Endothelial cell (in vitro differentiated cells): ENCODE results near the gene EEPD1. TPM values are rescaled to one million over a fixed set of nuclear protein-coding genes. Genes with fewer than 3 reads are reported as not detected.
A peak's percentile ranks its signal among the peaks of the same experiment; 100 is the strongest.

Experiments used
- DNase-seq: peaks from one replicate; pipeline ENCODE4 v3.0.0; 2021; ENCODE audit warnings: low spot score
- H3K27ac Mint-ChIP-seq: one replicate; pipeline ENCODE4 v1.8.0; 2021; ENCODE audit warnings: mixed read lengths, inconsistent platforms; ENCODE audit not compliant: unreplicated experiment
- H3K27me3 Mint-ChIP-seq: one replicate; pipeline ENCODE4 v1.8.0; 2021; ENCODE audit warnings: mild to moderate bottlenecking, moderate library complexity, mixed read lengths, inconsistent platforms; ENCODE audit not compliant: unreplicated experiment
- H3K36me3 Mint-ChIP-seq: one replicate; pipeline ENCODE4 v1.8.0; 2021; ENCODE audit warnings: mild to moderate bottlenecking, low read depth, mixed read lengths, inconsistent platforms; ENCODE audit not compliant: unreplicated experiment
- H3K4me1 Mint-ChIP-seq: one replicate; pipeline ENCODE4 v1.8.0; 2021; ENCODE audit warnings: mild to moderate bottlenecking, mixed read lengths, inconsistent platforms; ENCODE audit not compliant: unreplicated experiment
- H3K4me3 Mint-ChIP-seq: one replicate; pipeline ENCODE4 v1.8.0; 2021; ENCODE audit warnings: mild to moderate bottlenecking, mixed read lengths, inconsistent platforms; ENCODE audit not compliant: unreplicated experiment
- H3K9me3 Mint-ChIP-seq: one replicate; pipeline ENCODE4 v1.8.0; 2021; ENCODE audit warnings: mixed read lengths, inconsistent platforms; ENCODE audit not compliant: unreplicated experiment
- total RNA-seq: library from RNA; stranded (reverse); fragmentation: NEBNext Ultra II Directional; extraction: Animal tissue kit (Norgen Biotek cat#: 25700); gene quantifications from one replicate; pipeline ENCODE4 v1.2.1, GENCODE V29; 2021; ENCODE audit not compliant: unreplicated experiment
- TF ChIP-seq, protein P1 (sequence below): fragments of 200-600 bp; sonication (generic); IDR thresholded peaks from one replicate; pipeline ENCODE4 v1.5.0; 2021; ENCODE audit warnings: antibody characterized with exemption; ENCODE audit not compliant: unreplicated experiment

EEPD1 gene
- total RNA-seq, 1 donor from 2014 or later: 12.6 TPM

DNA sequence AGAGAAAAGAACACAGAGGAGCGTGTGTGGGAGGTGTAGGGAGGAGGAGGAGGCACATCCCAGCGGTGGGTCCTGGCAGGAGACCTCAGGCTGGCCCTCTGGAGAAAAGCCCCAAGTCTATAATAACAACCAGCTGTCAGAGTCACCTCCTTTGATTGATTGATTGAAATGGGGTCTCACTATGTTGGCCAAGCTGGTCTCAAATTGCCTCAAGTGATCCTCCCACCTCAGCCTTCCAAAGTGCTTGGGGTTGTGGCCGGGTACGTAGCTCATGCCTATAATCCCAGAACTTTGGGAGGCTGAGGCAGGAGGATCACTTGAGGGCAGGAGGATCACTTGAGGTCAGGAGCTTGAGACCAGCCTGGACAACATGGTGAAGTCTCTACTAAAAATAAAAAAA lies 133.6 kb downstream of the EEPD1 start:
- DNase-seq: no peak
- peaks cover 10% of the 10 kb centered on the region for H3K27me3 Mint-ChIP-seq
- TF ChIP-seq, protein P1, sequence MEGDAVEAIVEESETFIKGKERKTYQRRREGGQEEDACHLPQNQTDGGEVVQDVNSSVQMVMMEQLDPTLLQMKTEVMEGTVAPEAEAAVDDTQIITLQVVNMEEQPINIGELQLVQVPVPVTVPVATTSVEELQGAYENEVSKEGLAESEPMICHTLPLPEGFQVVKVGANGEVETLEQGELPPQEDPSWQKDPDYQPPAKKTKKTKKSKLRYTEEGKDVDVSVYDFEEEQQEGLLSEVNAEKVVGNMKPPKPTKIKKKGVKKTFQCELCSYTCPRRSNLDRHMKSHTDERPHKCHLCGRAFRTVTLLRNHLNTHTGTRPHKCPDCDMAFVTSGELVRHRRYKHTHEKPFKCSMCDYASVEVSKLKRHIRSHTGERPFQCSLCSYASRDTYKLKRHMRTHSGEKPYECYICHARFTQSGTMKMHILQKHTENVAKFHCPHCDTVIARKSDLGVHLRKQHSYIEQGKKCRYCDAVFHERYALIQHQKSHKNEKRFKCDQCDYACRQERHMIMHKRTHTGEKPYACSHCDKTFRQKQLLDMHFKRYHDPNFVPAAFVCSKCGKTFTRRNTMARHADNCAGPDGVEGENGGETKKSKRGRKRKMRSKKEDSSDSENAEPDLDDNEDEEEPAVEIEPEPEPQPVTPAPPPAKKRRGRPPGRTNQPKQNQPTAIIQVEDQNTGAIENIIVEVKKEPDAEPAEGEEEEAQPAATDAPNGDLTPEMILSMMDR: no peak
- H3K36me3 Mint-ChIP-seq: peaks cover 9% of the 10 kb centered on the region
- H3K4me1 Mint-ChIP-seq: peaks cover 34% of the 10 kb centered on the region
- H3K9me3 Mint-ChIP-seq: no peaks in the 10 kb centered on the region
- no peak overlapping the region for H3K4me3 Mint-ChIP-seq
- H3K27ac Mint-ChIP-seq: peak overlapping the region; percentile 72

DNA sequence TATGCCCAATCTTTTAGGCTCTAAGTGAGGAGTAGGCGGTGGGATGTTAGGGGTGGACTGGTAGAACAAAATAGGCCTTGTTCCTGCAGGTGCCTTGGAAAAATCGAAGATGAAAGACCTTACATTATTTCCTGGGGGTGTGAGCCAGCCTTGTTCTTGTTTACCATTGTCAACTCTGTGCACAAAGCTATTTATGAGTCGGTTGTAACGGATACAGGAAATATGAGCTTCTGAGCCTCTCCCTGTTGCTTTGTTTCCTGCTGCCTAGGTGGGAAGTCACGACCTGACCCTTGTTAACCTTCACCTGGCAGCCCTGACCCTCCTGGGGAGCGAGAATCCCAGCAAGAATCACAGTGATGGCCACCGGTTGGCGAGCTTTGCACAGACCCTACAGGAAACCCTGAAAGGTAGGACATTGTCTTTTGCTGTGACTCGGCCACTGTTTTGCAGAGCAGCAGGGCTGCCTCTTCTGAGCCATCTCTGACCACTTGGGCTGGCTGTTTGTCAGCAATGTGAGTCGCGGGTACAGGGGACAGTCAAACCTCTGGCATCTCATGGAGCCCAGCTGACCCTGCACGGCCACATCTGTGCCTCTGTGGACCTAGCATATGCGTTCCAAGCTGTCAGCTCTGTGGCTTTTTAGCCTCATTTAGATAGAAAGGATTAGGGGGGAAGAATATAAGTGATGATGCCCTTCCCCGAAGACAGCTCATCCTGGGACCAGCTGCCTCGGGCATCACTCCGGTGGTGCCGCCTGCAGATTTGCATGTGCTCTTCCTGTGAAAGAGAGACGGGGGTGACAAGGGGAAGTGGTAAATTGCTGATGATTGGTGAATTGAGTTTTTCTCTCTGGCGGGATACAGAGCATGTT lies 134.6 kb downstream of the EEPD1 start:
- Mint-ChIP-seq H3K4me3 (no peak overlapping the region), H3K9me3 (no peaks in the 10 kb centered on the region), H3K27ac (peak overlapping the region; percentile 86), H3K27me3 (peaks cover 10% of the 10 kb centered on the region), H3K36me3 (peaks cover 9% of the 10 kb centered on the region), H3K4me1 (peaks cover 43% of the 10 kb centered on the region)
- DNase-seq: no peak
- TF ChIP-seq, protein P1: no peak

DNA sequence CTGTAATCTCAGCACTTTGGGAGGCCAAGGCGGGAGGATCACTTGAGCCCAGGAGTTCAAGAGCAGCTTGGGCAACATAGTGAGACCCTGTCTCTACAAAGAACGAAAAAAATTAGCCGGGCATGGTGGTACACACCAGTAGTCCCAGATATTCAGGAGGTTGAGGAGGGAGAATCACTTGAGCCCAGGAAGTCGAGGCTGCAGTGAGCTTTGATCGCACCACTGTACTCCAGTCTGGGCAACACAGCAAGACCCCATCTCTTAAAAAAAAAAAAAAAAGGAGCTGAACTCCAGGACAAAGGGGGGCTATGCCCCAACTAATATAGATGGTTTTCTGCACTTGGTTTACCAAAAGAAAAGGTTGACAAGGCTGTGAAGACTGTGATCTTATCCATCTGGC lies 135.4 kb downstream of the EEPD1 start:
- TF ChIP-seq, protein P1: no peak
- Mint-ChIP-seq H3K27ac (no peak overlapping the region), H3K36me3 (peaks cover 9% of the 10 kb centered on the region), H3K9me3 (no peaks in the 10 kb centered on the region), H3K27me3 (peaks cover 10% of the 10 kb centered on the region), H3K4me1 (peaks cover 42% of the 10 kb centered on the region), H3K4me3 (no peak overlapping the region)
- no peak for DNase-seq

DNA sequence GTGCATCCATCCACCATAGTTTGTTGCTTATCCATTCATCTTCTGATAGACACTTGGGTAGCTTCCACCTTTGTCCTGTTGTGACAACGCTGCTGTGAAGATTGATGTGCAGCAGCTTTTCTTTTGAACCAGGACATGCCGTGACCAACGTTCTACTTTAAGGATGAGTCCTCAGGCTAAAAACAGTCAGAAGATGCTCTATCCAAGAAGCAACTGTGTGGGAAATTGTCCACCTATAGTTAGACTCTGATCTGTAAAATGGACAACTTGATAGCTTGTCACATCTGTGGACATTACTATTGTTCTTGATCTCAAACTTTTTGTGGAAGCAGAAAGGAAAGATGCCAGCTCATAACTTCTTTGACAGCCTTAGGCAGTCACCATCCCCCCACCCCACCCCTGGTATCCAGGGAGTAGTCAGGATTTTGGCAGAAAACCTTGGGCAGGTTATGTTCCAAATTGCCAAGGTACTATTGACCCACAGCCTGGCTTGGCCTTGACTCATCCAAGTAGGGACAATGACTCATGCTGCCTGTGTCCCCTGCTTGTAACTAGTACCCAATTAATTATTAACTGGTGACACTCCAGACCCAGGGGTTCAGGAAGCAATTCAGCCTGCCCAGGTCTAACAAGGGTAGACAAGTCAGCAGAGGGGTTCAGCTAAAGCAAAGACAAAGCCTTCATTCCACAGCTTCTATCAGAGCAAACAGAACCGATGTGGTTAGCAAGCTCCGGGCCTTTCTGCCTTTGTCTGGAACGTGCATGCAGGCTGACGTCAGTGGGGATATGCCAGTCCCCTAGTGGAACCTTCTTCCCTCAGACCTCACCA lies 137.0 kb downstream of the EEPD1 start:
- no peak overlapping the region for H3K27ac Mint-ChIP-seq
- no peak for DNase-seq
- TF ChIP-seq, protein P1: no peak

More for the DNA sequence above, 137.0 kb downstream of the EEPD1 start:
- Mint-ChIP-seq H3K27me3 (peaks cover 10% of the 10 kb centered on the region), H3K4me3 (no peak overlapping the region), H3K4me1 (peaks cover 42% of the 10 kb centered on the region), H3K9me3 (no peaks in the 10 kb centered on the region), H3K36me3 (peaks cover 9% of the 10 kb centered on the region)
